ENCODE measurements around the gene GFPT1. TPM values are rescaled to one million over a fixed set of nuclear protein-coding genes. Genes with fewer than 3 reads are reported as not detected.

The GFPT1 gene
- total and polyA plus RNA-seq, 9 of the 15 experiments (the other 6 are each of a cell fraction or from before 2014, with no cell fraction given): 6.6 to 38.3 (median 15.9) TPM

DNA sequence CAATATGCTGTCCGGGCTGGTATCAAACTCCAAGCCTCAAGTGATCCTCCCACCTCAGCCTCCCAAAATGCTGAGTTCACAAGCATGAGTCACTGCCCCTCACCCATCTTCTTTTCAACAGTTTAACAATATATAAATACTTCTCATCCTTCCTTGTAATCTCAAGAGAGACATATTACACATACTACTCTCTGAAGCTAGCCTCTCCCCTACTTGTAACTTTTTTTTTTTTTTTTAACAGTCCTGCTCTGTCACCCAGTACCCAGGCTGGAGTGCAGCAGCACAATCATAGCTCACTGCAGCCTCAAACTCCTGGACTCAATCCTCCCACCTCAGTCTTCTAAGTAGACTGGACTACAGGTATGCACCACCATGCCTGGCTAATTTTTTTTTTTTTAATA lies 5.7 kb downstream of the GFPT1 start (continued):
- TF ChIP-seq KLF16 (IDR thresholded peaks at IDR 0.05) (0 out of 2 replicates have a peak, but pooled peaks have one; percentile 20), NBN (IDR thresholded peaks at IDR 0.05; ENCODE audit: low read depth) (peak; percentile 54; the same call in 1 of the 2 replicates), JUND (IDR thresholded peaks at IDR 0.05; ENCODE audit: borderline replicate concordance, low read depth, low read length) (peak; percentile 99), JUND (tag; IDR thresholded peaks at IDR 0.05; ENCODE audit: borderline replicate concordance, low read depth, low read length) (peak; percentile 97), HIVEP1 (CRISPR knock-in tag; IDR thresholded peaks at IDR 0.05) (no peak), SMC3 (conservative IDR thresholded peaks at IDR 0.05; ENCODE audit: insufficient read depth, low read depth, low read length) (no peak), ETV6 (IDR thresholded peaks at IDR 0.05; ENCODE audit: borderline replicate concordance in 1 of 2, low read depth in 2 of 2, low read length in 1 of 2) (no peak), ETV6 (CRISPR knock-in tag; IDR thresholded peaks at IDR 0.05; ENCODE audit: borderline replicate concordance) (no peak), CBX3 (IDR thresholded peaks at IDR 0.05; ENCODE audit: borderline replicate concordance in 1 of 2, low read length in 2 of 2) (peak in 1 of 2 experiments; percentile 33; a peak in 1 of 3 replicates), NFE2 (IDR thresholded peaks at IDR 0.05; ENCODE audit: low read depth) (peak; percentile 93), ZNF239 (CRISPR knock-in tag; IDR thresholded peaks at IDR 0.05) (no peak), ZNF76 (CRISPR knock-in tag; IDR thresholded peaks at IDR 0.05; ENCODE audit: borderline replicate concordance) (no peak), EP300 (IDR thresholded peaks at IDR 0.05; ENCODE audit: low read length) (peak; percentile 77; the same call in 1 of the 2 replicates), ZNF41 (CRISPR knock-in tag; conservative IDR thresholded peaks at IDR 0.05) (no peak), TSC22D4 (tag; IDR thresholded peaks at IDR 0.05) (no peak), ATF1 (CRISPR knock-in tag; IDR thresholded peaks at IDR 0.05) (no peak), ATF1 (tag; IDR thresholded peaks at IDR 0.05) (0 out of 2 replicates have a peak, but pooled peaks have one; percentile 28), MAFG (tag; conservative IDR thresholded peaks at IDR 0.05) (peak; percentile 77), BCOR (IDR thresholded peaks at IDR 0.05) (0 out of 2 replicates have a peak, but pooled peaks have one; percentile 16), ZFP30 (CRISPR knock-in tag; IDR thresholded peaks at IDR 0.05; ENCODE audit: borderline replicate concordance) (no peak), STAG1 (CRISPR knock-in tag; IDR thresholded peaks at IDR 0.05; ENCODE audit: borderline replicate concordance) (no peak), GATAD2A (IDR thresholded peaks at IDR 0.05) (peak; percentile 68)
- TF ChIP-seq, protein P1, sequence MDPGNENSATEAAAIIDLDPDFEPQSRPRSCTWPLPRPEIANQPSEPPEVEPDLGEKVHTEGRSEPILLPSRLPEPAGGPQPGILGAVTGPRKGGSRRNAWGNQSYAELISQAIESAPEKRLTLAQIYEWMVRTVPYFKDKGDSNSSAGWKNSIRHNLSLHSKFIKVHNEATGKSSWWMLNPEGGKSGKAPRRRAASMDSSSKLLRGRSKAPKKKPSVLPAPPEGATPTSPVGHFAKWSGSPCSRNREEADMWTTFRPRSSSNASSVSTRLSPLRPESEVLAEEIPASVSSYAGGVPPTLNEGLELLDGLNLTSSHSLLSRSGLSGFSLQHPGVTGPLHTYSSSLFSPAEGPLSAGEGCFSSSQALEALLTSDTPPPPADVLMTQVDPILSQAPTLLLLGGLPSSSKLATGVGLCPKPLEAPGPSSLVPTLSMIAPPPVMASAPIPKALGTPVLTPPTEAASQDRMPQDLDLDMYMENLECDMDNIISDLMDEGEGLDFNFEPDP (CRISPR knock-in tag; IDR thresholded peaks at IDR 0.05): no peak
- TF ChIP-seq, protein P2, sequence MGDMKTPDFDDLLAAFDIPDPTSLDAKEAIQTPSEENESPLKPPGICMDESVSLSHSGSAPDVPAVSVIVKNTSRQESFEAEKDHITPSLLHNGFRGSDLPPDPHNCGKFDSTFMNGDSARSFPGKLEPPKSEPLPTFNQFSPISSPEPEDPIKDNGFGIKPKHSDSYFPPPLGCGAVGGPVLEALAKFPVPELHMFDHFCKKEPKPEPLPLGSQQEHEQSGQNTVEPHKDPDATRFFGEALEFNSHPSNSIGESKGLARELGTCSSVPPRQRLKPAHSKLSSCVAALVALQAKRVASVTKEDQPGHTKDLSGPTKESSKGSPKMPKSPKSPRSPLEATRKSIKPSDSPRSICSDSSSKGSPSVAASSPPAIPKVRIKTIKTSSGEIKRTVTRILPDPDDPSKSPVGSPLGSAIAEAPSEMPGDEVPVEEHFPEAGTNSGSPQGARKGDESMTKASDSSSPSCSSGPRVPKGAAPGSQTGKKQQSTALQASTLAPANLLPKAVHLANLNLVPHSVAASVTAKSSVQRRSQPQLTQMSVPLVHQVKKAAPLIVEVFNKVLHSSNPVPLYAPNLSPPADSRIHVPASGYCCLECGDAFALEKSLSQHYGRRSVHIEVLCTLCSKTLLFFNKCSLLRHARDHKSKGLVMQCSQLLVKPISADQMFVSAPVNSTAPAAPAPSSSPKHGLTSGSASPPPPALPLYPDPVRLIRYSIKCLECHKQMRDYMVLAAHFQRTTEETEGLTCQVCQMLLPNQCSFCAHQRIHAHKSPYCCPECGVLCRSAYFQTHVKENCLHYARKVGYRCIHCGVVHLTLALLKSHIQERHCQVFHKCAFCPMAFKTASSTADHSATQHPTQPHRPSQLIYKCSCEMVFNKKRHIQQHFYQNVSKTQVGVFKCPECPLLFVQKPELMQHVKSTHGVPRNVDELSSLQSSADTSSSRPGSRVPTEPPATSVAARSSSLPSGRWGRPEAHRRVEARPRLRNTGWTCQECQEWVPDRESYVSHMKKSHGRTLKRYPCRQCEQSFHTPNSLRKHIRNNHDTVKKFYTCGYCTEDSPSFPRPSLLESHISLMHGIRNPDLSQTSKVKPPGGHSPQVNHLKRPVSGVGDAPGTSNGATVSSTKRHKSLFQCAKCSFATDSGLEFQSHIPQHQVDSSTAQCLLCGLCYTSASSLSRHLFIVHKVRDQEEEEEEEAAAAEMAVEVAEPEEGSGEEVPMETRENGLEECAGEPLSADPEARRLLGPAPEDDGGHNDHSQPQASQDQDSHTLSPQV (IDR thresholded peaks at IDR 0.05): no peak
- TF ChIP-seq, protein P3, sequence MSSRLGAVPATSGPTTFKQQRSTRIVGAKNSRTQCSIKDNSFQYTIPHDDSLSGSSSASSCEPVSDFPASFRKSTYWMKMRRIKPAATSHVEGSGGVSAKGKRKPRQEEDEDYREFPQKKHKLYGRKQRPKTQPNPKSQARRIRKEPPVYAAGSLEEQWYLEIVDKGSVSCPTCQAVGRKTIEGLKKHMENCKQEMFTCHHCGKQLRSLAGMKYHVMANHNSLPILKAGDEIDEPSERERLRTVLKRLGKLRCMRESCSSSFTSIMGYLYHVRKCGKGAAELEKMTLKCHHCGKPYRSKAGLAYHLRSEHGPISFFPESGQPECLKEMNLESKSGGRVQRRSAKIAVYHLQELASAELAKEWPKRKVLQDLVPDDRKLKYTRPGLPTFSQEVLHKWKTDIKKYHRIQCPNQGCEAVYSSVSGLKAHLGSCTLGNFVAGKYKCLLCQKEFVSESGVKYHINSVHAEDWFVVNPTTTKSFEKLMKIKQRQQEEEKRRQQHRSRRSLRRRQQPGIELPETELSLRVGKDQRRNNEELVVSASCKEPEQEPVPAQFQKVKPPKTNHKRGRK (tag; IDR thresholded peaks at IDR 0.05): no peak
